Fibroblast of mammary gland (primary cell): ENCODE results near the gene BTRC.
"Not testable (repeated sequence)": the region's sequence is repeated elsewhere in the genome, so short reads cannot be mapped to it uniquely, and the experiment has no call there.

Experiments
- DNase-seq: peaks from one replicate; pipeline ENCODE4 v3.0.0-alpha.2; 2010; ENCODE audit warnings: low read depth
- H3K4me3 ChIP-seq: 2 replicates; pipeline ENCODE4 v1.5.1; 2011; ENCODE audit warnings: low read depth, mild to moderate bottlenecking, low read length, moderate library complexity; ENCODE audit not compliant: control insufficient read depth
- CTCF ChIP-seq: conservative IDR thresholded peaks from 2 replicates; pipeline ENCODE4 v1.5.1; 2011; ENCODE audit warnings: low read depth, low read length, inconsistent platforms; ENCODE audit not compliant: control insufficient read depth, insufficient read depth

The BTRC gene

GRCh38 chr10:101356132-101356531, 2.2 kb downstream of the BTRC start:
- TF ChIP-seq CTCF, result no peak
- DNase-seq, result no peak
- H3K4me3 ChIP-seq, result no peak overlapping the region

GRCh38 chr10:101357958-101358357, 4.0 kb downstream of the BTRC start:
- TF ChIP-seq CTCF, result no peak
- H3K4me3 ChIP-seq, result no peak overlapping the region
- no peak for DNase-seq

- no peak overlapping the region for H3K4me3 ChIP-seq
- DNase-seq, result peak; percentile 33
- no peak for TF ChIP-seq CTCF
Observed at GRCh38 chr10:101358706-101359300, 4.8 kb downstream of the BTRC start.

GRCh38 chr10:101360090-101360489, 6.1 kb downstream of the BTRC start:
- not testable (repeated sequence) for H3K4me3 ChIP-seq, DNase-seq

- not testable (repeated sequence) for H3K4me3 ChIP-seq, DNase-seq
Observed at GRCh38 chr10:101360841-101361240, 6.9 kb downstream of the BTRC start.

- no peak overlapping the region for H3K4me3 ChIP-seq
- DNase-seq, result no peak
- TF ChIP-seq CTCF, result no peak
Observed at GRCh38 chr10:101363850-101364400, 10.0 kb downstream of the BTRC start.

- no peak overlapping the region for H3K4me3 ChIP-seq
- TF ChIP-seq CTCF, result no peak
- no peak for DNase-seq
Observed at GRCh38 chr10:101364721-101365120, 10.8 kb downstream of the BTRC start.
